NCI-H2196 treated with DMSO at 0.1 percent for 48 hours (cell line): ENCODE measurements around the gene STX16.

Experiments used
- DNase-seq: peaks from one replicate; lab custom pipeline; 2025; ENCODE audit not compliant: unreplicated experiment; lab: John Stamatoyannopoulos, UW

STX16 gene

DNA sequence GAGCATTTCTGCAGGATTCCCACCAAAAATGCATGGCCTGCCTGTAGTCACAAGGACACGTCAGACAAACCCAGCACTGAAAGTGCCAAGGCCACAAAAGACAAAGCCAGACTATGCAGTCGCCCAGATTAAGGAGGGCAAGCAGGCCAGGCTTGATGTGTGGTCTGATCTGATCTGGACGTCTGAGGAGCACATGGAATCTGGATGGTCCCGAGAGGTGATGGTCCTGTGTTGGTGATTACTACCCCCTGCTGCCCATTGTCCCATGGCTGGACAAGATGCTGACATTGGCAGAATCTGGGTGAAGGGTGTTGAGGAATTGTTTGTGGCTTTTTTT, 58.6 kb downstream of the STX16 start:
- no peak for DNase-seq

DNA sequence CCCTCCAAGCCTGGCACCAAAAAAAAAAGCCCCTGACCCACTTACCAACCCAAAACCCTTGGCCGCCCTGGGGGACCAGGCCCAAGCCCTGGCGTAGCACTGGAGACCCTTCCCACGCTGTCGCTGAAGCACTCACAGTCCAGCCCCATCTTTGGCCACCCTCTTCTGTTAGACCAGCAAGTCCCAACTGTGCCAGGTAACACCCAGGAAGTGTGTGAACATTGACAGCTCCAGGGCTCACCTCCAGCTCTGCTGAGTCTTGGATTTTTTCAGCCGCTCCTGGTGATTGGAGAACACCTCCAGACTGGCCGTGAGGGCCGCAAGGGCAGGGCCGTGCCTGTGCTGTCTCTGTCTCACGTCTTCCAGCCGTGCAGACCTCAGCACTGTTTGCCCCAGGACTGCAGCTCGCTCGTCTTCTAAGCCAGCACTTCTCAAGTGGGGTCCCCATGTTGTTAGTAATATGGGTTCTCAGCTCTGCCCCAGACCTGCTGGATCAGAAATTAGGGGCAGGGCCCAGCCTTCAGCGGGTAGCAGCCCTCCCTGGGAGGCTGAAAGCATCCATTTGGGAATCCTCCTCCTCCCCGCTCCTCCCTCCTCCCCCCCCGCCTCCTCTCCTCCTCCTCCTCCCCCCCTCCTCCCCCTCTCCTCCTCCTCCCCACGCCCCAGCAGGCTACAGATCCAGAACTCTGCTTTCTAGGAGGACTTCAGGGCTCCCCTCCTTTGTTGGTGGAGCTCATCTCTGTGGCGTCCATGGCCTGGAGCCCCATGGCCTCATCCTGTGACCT, 59.6 kb downstream of the STX16 start:
- no peak for DNase-seq

DNA sequence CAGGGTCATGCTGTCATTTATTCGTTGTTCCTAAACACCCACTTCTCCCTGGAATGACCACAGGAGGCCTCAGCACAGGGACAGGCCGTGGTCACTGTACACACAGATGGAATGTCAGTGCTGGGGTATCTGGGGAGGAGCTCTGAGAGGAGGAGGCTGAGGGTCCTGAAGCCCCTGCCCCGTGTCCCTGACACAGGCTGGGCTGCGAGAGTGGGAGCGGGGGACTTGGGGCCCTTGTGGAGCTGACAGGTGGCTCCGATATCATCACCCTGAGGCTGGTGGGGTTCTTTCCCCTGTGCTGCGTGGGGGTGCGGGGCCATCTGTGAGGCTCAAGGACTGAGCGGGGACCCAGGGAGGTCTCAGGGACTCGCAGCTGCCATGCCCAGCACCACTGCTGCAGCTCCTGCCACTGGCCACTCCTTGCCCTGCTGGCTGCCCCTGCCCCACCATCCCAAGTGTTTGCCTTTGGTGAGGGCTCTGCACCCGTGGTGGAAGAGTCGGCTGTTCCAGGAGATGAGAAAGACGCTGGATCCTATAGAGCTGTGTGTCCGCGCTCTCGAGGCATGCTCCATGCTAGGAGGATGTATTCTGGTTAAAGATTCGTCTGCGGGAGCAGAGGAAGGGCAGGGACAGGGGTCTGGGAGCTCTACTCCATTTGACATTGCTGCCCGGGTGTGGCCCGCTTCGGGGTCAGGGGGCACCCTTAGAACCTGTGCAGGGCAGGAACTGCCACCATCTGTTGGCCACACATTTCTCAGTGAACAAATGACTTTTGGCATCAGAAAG, 60.4 kb downstream of the STX16 start:
- no peak for DNase-seq

DNA sequence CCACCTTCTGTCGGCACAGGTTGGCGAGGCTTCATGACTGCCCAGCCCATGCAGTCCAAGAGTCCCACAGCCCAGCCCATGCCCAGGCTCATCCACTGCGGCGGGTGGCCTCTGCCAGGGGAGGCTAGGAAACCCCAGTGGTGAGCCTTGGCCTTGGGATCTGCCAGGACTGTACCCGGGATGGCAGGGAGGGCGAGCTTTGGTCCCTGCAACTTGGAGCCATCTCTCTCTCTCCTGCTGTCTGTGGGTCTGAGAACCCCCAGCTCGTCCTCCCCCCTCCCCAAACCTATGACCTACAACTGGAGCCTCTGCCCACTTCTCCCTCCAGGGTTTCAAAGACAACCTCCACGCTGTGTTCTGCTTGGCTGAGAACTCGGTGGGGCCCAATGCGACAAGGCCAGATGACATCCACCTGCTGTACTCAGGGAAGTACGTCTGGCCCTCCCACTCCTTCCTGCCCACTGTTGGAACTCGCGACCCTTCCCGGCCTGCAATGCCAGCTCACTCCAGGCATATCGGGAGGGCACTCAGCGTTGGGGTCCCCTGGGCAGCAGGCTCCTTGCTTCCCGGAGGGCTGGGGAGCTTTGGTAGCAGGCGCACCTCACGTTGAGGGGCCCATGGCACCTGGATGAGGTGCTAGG, 61.2 kb downstream of the STX16 start:
- DNase-seq: no peak

DNA sequence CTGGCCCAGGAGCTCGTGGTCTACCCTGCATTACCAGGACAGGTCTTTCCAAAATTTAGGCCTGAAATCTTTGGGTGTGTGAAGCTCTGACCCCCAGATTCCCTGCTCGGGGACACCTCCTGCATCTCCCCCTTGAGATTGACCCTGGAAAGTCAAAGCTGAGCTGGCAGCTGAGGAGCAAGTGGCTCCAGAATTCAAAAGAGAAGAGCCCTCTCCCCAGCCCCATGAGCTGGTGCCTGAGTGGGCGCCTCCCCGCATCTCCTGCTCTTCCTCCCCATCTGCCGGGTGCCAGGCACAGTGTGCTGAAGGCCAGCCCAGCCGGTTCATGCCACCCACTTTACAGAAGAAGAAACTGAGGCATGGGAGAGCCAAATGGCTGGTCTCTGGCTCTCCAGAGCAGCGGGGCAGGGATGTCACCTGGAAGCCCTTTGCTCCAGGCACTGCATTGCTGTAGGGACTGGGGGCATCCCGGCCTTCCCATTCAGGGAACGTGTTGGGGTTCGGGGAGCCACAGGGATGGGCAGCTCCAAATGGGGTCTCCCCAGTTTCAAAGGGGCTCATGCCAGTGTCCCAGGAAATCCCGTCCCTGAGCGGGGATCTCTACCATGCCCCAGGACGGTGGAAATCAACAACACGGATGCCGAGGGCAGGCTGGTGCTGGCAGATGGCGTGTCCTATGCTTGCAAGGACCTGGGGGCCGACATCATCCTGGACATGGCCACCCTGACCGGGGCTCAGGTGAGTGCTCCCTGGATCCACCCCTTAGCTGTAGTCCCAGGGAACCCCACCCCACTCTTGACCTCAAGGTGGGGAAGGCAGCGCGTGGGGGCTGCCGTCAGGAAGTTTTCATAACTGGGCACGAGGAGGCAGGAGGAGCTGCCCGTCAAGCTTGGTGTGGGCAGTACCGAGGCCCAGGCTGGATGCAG, 62.0 kb downstream of the STX16 start:
- DNase-seq: no peak

DNA sequence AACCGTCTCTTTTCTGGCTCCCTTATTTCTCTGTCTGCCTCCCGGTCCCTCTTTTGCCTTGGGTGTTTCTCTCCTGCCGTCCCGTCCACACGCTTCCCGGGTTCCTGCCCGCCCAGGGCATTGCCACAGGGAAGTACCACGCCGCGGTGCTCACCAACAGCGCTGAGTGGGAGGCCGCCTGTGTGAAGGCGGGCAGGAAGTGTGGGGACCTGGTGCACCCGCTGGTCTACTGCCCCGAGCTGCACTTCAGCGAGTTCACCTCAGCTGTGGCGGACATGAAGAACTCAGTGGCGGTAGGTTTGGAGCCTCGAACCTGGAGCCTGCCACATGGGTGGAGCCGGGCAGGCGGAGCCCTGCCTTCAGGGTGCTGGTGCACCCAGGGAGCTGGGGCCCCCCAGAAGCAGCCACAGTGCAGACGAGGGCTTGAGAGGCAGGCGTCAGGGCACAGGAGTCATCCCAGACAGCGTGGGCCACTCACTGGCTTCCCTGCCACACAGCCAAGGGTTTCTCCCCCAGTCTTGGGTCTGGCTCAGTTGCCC, 62.8 kb downstream of the STX16 start:
- no peak for DNase-seq

DNA sequence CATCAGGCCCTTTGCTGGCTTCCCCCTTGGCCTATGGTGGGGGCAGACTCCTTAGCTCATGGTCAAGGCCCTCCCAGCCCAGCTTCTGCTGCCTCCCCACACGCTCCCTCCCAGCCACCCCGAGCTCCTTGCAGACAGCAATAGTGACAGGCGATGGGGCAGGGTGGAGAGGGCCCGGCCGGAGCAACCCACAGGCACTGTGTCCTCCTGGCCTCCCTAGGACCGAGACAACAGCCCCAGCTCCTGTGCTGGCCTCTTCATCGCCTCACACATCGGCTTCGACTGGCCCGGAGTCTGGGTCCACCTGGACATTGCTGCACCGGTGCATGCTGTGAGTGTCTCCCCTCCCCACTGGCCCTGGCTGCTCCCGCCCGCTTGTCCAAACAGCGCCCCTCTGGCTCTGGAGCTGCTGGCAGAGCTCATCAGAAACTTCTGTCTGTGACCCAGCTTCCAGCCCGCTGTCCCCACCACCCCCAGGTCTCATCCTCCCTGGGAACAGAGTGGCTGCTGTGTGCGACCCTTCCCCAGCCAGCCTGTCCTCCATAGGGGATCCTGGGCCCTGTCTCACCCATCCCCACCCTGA, 63.3 kb downstream of the STX16 start:
- no peak for DNase-seq

DNA sequence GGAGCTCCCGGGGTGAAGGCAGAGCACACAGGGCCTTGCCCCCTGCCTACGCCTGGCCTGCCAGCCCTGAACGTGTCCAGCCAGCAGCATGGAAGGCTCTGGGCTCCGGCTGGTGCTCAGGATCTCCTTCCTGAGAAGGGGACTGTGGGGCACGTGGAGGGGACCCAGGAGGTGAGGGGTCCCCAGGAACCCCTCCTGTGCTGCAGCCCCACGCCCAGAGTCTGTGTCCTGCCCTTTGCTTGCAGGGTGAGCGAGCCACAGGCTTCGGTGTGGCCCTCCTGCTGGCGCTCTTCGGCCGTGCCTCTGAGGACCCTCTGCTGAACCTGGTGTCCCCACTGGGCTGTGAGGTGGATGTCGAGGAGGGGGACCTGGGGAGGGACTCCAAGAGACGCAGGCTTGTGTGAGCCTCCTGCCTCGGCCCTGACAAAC, 63.9 kb downstream of the STX16 start:
- no peak for DNase-seq

DNA sequence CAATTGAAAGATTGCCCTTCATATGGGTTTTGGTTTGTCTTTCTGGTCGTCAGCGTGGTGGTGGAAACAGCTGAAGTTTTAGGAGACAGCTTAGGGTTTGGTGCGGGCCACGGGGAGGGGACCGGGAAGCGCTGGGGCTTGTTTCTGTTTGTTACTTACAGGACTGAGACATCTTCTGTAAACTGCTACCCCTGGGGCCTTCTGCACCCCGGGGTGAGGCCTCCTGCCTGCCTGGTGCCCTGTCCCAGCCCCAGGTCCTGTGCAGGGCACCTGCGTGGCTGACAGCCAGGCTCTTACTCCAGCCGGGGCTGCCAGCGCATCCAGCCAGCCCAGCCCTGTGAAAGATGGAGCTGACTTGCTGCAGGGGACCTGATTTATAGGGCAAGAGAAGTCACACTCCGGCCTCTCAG, 64.3 kb downstream of the STX16 start:
- no peak for DNase-seq

DNA sequence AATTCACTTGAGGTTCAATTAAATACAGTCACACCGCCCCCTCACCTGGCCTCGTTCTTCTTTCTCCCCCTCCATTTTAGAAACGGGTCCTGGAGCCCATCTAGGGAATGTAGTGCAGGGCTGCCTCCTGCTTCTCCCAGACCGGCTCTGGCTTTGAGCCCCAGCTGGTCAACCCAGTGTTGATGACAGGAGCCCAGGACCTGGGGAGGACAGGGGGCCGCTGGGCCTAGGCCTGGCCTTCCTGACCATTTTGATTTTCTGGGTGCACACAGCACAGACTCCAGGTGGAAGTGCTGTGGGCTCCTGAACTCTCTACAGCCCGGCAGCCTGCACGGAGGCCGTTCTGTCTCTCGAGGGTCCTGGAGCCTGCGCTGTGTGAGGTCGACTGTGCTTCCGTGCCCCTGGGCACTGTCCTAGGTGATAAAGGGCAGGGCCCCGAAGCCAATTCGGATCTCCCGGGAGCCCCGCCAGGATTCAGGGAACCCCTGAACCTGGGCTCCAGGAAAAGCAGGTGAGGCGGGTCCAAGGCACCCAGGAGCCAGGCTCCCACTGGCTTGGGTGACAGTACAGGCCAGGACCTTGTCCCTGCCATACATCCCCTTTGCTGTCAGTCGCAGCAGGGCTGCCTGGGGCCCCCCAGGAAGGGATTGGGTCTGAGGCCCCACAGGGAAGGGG, 64.9 kb downstream of the STX16 start:
- DNase-seq: no peak

DNA sequence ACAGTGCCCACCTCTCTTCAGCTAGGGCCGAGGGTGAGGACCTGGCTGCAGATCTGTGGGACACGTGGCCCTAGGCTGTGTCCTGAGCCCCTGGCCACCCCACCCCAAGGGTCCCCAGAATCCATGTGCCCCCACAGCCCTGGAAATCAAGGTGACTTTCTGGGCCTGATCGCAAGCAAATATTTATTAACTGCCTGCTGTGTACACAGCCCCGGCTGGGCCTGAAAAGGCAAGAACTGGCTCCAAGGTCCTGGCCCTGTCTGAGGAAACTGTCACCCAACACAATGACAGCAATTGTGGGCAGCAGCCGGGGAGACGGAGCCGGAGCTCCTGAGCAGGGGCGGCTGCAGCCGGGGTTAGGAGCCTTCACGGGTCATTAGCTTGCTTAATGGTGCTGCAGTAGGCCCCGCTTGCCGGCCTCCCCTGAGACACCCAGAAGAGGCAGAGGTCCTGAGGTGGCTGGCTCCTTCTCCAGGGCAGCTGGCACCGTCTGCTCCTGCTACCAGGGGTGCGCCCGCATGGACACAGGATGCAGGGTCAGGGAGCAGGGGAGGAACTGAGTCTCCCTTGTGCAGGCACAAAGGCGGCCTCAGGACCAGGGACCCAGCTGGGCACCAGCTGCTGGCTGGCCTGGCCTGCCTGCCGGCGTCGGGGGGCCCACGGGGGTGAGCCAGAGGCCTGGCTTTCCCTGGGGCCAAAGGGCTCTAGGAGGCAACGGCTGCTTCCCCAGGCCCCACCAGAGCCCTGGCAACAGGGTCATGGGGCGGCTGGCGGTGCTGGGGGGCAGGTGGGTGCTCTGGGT, 65.6 kb downstream of the STX16 start:
- DNase-seq: no peak

DNA sequence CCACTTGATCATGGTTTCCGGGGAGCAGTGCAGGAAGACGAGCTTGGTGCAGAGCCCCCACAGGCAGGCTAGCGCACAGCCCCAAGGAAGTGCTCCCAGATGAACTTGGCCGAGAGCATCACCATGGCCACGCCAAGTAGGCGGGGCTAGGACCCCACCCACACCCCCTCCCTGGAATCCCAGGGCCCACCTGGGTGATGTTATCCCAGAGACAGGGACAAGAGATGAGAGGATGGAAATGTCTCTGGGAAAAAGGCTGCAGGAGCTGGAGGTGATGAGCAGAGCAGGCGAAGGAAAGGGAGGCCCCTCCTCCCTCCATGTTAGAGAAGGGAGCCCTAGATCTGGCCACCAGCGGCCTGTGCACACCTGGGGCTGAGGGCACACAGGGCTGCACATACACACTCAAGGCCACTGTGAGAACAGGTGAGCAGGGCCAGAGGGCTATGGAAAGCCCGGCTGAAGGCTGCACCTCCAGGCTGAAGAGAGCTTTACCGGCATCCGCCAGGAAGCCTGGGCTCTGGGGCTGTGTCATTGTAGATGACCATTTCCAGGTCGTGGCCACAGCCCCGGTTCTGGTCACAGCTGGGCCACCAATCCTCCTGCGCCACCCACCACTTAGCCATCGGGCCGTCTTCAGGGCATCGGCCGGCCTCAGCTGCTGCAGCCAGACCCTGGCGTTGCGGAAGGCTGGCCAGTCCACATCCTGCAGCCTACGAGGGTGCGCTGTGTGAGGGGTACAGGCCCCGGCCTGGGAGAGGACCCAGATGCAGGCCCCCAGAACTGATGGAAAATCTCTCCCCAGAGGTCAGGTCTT, 66.4 kb downstream of the STX16 start:
- no peak for DNase-seq

DNA sequence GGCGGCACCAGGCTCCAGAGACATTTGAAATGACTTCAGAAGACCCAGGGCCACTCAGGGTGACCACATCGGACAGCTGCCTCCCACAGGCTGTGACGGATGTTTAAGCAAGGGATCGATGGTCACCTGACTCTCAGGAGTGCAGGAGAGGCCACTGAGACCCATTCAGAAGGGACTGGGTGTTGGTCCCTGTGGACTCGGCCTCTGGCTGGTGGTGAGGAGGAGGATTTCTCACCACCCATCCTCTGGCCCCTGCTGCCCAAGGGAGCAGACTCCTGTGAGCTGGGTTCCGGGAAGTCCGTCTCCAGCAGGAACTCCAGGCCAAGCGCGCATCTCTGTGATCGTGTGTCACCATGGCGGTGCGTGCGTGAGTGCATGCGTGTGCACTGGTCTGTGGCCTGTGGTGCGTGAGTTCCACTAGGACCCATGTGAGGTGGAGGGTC, 67.1 kb downstream of the STX16 start:
- DNase-seq: no peak

DNA sequence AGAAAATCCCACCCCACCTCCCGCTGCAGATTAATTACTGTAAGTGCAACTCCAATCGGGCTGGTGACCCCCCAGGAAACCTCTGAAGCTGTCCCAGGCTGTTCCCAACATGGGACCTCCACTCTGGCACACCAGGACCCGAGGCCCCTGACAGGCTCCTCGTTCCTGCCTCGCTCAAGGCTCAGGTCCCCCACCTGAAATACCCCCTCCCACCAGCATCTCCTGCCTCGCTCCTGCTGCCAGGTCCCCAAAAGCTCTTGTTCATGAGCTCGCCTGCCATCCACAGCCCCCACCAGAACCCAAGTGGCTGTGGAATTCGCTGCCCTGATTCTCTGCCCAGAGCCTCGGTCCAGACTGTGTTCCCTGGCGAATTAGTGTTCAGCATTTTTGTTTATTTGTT, 67.6 kb downstream of the STX16 start:
- no peak for DNase-seq

DNA sequence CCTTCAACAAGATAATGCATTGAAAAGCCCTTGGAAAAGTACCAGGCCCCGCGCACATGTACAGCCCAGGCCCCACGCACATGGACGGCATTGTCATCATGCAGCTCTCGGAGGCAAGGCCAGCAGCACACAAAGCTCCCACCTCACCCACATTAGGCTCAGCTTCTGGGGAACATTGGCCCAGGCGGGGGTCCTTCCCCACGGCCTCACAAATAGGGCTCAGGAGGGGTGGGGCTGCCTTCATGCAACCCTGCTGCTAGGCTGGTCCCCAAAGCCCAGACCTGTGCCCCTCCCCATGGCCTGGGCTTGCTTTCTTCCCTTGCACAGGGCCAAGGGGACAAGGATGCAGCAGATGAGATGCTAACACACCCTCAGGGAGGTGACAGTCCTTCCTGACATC, 68.2 kb downstream of the STX16 start:
- no peak for DNase-seq

DNA sequence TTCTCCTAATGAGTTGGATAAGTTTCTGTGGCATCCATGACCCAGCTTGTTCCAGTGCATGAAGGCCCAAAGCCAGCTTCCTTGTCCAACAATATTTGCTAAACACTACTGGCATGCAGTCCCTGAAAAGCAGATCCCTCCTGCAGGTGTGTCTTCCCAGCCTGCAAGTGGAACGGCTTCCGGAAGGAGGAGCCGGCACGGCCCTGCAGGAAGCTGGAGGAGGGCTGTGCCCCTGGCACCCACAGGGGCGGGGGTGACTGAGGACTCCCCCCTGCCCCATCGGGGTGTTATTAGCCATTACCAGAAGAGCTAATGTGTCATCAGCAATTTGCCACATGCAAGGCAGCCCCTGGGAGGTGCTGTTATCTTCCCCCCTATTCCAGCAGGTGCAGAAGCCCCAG, 68.9 kb downstream of the STX16 start:
- no peak for DNase-seq

DNA sequence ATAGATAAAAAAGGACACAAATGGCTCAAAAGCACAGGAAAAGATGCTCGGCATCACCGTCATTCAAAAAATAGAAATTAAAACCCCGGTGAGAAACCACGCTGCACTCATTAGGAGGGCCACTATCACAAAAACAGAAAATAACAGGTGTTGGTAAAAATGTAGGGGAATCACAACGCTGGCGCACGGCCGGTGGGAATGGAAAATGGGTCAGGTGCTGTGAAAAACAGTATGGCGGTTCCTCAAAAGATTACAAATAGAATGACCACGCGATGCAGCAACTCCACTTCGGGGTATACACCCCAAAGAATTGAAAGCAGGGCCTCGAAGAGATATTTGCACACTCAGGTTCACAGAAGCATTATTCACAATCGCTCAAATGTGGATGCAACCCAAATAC, 69.8 kb downstream of the STX16 start:
- no peak for DNase-seq
